Fibroblast of skin of left quadriceps (primary cell): ENCODE data around the gene PPP1R12C.

ENCODE experiments used
- DNase-seq, 2 experiments: peaks; one replicate each; pipeline ENCODE4 v3.0.0-alpha.2; 2013; ENCODE audit warnings: low read depth in 2 of 2

Gene PPP1R12C

GRCh38 chr19:55046975-55047622 is 70.3 kb downstream of the PPP1R12C start:
- DNase-seq = no peak

- no peak for DNase-seq
Measured at GRCh38 chr19:55044771-55045716, 72.4 kb downstream of the PPP1R12C start.

- no peak for DNase-seq
Measured at GRCh38 chr19:55044286-55044685, 73.2 kb downstream of the PPP1R12C start.

GRCh38 chr19:55042688-55043087 is 74.7 kb downstream of the PPP1R12C start:
- DNase-seq = no peak

GRCh38 chr19:55042344-55042678 is 75.1 kb downstream of the PPP1R12C start:
- no peak for DNase-seq

GRCh38 chr19:55041627-55042343 is 75.7 kb downstream of the PPP1R12C start:
- DNase-seq = no peak

- no peak for DNase-seq
Measured at GRCh38 chr19:55041244-55041626, 76.2 kb downstream of the PPP1R12C start.
